ENCODE measurements around the gene FSTL4.

GRCh38 chr5:133269691-133270090 lies 342.6 kb downstream of the FSTL4 start:
- TF ChIP-seq CTCF (IDR thresholded peaks at IDR 0.05) (no peak), POLR2A (IDR thresholded peaks at IDR 0.05) (no peak)

All from Peyer's patch (tissue), 4 donors.